Stimulated activated CD4-positive, alpha-beta T cell treated with anti-CD3 and anti-CD28 coated beads, TNF-alpha, amount 100 ng/mL, for 48 hours (primary cell): Measurements from ENCODE around the gene MS4A7.

Source experiments
- DNase-seq, 3 donors: peaks; one replicate each; pipeline ENCODE4 v3.0.0-alpha.2; 2020; ENCODE audit warnings: low read depth in 3 of 3

MS4A7 gene

DNA sequence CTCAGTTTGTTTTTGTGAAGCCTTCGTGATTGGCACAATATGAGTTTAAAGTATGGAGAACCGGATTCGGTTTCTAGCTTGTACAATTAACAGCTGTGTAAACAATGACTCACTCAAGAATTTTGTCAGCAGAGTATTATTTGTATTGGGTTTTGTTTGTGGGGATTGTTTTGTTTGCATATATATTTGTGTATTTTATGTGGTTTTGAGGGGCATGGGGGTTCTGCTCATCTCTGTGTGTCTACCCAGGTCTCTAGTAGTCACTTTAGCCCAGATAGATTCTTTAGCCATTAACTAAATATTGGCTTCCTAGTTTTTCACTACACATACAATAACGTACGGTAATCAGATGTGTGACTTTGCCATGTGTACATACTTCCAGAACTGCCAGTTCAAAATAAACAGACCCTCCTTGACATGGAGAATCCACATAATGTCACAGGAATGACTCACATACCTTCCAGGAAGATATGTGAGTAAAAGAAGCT is 7.5 kb upstream of the MS4A7 start:
- no peak for DNase-seq

DNA sequence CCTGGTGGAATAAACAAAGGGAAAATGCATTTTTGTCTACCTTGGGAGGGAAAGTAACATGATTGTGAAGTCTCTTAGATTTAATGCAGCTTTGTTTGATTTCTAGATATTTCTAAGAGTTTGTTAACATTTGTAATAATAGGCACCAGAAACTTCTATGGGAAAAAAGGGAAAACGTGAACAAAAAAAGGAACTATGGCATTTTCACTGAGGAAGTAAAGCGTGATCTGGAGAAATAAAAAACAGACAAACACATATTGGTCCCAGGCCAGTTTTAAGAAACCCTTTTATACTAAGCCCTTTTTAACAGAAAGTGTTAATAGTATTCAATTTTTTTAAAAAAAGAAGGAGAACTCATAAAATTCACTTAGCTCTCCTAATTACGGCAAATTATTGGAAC is 6.9 kb upstream of the MS4A7 start:
- DNase-seq = no peak

DNA sequence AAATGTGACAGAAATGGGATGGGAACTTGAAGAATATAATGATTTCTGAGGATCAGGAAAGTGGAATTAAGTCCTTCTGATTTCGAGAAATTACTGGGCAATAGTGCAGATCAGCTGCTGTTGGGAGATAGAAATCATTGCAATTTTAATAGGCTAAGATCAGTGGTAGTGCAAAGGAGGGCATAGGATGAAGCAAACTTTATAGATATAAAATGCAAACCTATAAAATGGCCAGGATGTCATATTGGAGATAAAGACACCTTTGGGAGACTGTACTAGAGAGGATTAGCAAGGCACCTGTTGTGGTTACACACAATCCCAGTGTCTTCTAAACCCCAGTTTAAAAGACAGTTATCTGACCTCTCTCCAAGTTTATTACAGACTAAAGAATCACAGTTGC is 6.5 kb upstream of the MS4A7 start:
- DNase-seq = no peak

DNA sequence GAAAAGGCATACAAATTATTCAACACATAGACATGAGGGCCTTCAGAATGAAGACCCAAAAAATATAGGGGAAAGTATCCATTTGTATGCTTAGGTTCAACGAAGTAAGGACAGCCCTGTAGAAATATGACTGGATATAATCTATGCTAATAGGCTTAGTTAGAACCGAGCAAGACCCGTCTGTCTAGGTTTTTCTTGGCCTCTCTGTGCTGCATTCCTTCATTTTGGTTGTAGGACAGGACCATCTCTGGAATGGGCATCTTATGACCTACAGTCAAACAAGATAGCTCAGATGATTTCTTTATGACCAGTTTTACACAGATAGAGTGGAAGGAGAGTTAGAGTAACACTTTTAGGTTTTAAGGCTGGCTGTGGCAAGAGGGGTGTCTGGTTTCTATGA is 5.6 kb upstream of the MS4A7 start:
- no peak for DNase-seq

DNA sequence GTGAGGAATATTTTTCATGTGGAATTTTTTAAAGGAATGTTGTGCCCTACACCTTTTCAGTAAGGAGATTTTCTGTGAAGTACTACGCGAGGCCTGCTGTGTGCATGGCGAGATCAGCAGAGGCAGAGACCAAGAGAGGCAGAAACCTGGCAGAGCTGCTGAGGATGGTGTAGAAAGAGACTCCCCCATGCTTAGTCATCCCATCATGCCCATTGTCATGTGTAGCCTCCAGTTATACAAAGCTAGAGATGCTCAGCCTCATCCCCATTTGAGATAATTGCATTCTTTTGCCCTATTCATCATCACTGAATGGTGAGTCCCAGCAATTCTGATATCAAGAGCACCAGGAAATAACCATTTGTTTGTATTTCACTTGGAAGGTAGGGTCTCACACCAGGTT is 3.0 kb upstream of the MS4A7 start:
- no peak for DNase-seq

DNA sequence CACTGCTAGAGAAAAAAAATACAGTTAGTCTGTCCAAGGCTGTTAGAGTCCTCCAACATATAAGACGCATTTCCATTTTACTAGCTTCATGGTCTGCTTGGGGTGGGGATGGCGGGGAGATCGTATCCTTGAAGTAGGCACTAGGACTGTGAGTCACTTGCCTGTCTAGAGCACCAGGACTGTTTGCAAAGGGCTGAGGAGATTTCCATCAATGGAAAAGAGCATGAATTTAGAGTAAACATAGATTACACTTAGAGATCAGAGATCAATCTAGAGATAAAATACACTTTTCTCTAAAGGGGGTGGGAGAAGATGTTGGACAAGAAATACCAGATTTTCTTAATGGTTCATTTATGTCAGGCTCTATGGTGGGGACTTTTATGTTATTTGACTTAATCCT is 1.7 kb upstream of the MS4A7 start:
- no peak for DNase-seq

DNA sequence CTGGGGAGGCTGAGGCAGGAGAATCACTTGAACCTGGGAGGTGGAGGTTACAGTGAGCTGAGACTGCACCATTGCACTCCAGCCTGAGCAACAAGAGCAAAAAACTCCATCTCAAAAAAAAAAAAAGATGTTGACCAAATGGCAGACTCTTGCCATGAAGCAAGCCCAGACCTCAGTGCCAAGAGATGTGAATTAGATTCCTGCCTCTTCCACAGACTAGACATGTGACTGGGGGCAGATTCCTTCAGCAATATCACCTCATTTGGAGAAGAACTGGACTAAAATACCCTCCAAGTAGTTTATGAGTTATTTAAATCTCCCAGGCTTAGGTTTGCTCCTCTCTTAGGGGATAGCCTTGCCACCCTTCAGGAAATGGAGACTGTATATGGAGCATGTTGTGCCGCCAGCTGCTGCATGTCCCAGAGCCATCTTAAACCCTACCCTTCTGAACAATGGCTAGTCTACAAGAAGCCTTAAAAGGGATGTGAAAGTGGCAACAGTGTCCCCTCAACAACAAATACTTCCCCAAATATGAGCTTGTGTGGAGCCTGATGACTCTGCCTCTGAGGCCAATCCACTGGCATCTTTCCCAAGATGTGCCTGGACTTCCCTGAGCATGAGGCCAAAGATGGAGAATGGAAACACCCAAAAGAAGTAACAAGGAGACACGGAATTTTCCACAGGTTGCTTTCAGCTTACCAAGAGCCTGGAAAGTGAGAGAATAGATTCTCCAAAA is 763 bp upstream of the MS4A7 start:
- DNase-seq = no peak

DNA sequence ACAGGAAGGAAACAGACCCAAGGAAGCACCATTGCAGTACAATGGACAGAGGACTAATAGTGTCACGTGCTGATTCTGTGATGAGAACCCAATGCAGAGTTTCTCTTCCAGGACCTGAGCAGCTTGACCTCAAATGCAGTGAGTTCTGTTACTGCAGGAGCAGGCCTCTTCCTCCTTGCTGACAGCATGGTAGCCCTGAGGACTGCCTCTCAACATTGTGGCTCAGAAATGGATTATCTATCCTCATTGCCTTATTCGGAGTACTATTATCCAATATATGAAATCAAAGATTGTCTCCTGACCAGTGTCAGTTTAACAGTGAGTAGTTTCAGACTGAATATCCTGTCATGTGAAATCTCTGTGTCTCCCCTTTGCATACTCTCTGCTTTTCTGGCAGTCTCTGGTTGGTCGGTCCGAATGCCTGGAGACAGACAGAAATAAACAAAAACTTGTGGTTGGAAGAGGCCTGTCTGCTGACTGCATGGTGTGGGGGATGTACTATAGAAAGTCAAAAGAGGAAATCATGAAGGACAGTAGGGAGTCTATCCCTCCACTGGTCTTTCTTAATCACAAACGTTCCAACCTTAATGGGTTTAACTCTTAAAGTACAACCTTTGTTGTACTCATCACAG is 11.1 kb downstream of the MS4A7 start:
- DNase-seq = no peak

DNA sequence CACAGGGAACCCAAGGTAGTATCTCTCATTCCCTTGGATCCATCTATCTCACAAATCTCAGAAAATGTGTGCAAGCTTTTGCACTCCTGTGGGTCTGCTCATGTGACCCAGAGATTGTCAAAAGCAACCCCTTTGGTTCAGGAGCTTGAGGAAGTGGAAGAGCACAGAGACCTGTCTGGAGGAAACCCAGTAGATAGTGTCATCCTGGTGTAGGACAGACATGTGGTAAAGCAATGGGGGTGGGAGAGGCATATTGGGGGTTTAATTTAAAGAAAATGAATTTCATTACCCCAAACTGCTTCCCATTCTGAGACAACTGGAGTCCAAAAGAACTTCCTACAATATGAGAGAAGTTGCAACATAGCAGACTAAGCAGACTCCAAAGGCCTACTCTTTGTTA is 12.1 kb downstream of the MS4A7 start:
- DNase-seq = no peak

DNA sequence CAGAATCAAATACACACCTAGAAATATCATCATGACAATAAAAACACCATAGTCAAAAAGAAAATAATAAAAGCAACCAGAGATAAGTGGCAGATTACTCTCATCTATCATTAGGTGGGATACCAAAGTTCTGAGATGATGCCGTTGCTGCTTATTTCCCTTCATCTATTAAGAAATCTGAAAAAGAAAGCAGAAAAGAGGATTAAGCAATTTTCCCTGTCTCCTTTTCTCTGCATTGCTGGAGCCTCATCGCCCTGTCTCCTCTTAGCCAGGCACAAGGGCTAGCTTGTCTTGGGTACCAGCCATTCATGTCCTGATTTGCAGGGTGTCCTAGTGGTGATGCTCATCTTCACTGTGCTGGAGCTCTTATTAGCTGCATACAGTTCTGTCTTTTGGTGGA is 14.0 kb downstream of the MS4A7 start:
- no peak for DNase-seq

DNA sequence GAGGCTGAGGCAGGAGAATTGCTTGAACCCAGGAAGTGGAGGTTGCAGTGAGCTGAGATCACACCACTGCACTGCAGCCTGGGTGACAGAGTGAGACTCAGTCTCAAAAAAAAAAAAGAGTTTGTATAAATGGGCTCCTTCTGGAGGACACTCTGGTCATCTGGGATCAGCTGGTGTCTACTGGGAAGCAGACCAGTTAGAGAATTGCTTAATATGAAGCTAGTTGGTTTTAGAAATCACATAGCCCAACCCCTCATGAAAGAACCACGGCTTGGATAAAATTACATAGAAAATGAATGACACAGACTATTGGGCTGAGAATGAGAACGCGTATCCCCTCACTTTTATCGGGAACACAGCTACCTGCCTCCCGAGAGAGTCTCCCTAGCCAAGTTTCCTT is 14.7 kb downstream of the MS4A7 start:
- DNase-seq = no peak

DNA sequence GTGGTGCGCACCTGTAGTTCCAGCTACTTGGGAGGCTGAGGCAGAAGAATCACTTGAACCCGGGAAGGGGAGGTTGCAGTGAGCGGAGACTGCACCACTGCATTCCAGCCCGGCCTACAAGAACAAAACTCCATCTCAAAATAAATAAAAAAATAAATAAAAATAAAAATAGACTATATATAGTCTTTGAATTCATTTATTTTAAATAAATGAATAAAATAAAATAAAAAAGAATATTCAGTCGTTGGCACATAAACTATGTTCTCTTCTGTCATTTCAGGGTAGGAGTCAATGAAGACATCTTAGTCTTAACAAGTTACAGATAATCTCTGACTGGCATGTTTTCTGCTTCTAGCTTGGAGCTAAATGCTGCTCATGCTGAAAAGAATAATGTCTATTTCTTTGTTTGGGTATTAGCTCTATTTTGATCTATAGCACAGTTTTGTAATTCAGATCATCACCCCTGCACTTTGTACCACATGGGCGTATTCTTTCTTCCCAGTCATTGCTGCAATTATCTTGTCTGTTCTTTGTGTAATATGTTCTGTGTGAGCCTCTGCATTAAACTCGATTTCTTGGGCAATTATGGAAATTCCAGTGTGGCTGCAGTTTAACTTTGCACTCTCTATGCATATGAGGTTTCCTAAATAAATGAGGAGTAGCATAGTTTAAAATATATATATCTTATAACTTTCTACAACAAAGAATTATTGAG is 16.5 kb downstream of the MS4A7 start:
- DNase-seq = no peak

DNA sequence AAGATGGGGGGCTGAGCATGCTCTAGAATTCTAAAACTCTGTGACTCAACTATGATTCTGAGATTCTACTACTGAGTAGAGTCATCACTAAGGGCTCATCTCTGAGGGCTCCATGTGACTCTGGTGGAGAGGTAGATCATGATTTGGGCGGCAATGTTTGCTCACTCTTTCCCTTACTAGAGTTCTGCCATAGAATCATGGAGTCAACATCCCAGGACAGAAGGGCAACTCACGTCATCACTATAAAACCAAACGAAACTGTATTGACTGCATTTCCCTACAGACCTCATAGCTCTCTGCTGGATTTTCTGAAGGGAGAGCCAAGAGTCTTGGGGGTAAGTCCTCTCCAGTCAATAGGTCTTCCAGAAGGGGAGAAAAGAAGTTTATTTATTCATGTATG is 18.1 kb downstream of the MS4A7 start, which contains the start of gene MS4A14:
Gene MS4A14 (plus strand): TSS at position 78 of the 400 bp plus-strand sequence. CDS start 120 bp downstream, at position 198.
- no peak for DNase-seq

DNA sequence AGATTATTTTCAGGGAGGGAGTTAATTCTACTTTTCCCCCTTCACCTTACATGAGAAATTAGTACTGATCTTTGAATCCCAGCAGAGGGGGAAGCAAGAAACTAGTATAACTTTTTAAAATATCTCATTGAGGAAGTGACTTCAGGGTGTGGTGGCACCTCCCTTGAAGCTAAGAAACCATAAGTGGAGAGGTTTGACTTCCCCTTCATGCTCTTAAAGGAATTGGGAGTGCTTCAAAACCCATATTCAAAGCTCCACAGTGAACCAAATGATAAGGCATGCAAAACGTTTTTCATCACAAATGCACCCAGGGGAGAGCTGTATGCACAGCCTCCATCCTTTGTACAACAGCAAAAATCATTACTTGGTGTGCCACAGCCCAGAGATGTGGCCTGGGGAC is 18.5 kb downstream of the MS4A7 start:
- no peak for DNase-seq

DNA sequence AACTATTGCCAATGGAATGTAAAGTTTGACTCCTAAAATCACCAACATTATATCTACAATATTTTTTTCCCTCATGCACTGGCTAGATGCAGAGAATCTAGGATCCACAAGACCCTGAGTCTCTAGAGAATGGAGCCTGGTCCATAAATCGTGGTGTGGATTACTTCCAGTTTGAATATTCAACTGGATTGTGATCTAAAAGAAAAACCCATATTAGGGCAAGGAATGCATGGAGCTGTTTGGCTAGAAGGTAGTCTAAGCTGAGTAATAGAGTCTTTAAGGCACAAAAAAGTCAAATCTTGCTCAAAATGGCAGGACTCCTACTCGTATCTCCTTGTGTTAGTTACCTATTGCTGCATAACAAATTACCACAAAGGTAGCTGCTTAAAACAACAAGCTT is 41.7 kb downstream of the MS4A7 start:
- no peak for DNase-seq

DNA sequence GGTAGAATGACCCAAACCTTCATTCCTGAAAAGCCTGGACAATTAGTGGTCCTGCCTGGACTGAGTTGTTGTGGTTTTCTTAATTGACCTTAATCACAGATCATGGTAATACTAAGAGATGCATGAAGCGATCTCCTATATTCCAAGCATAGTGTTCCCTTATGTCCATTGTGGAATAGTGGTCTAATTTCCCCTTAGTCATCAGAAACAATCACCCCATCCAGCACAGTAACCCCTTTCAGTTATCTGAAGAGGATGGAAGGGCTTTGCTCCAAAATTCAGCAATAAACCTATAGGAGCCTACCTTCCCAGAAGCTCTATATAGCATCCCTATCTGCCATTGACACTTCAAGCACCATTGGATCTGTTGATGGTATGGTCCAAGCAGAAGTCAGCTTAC is 44.3 kb downstream of the MS4A7 start:
- DNase-seq = no peak

DNA sequence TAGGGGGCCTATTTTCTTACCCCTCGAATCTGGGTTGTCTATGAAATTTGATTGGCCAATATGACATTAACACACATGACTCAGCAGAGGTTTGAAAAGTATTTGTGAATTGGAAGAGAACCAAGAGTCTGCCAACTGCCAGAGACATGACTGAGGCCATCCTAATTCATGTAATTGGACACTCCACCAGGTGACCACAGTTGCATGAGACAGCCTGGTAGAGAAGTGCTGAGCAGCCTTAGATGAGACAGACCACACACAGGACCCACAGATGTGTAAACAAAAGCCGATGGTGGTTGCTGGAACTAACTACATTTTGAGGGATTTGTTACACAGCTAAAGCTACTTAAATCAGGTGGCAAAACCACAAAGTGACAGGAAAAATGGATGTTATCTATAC is 50.2 kb downstream of the MS4A7 start:
- DNase-seq = no peak

DNA sequence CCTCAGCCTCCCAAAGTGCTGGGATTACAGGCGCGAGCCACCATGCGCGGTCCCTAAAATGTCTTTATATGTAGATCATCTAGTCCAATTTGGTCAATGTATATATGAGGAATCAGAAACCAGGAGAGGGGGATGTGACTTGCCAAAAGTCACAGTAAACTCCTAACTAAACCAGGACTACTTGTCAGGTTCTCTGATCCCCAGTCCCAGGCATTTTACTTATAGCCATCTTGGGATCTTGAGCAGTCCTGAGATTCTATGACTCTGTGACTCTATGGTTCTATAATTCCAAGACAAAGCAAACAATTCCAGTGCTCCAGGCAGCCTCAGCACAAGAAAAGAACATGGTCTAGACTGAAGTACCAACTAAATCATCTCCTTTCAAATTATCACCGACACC is 50.9 kb downstream of the MS4A7 start, which contains the start of gene MS4A5:
Gene MS4A5 (plus strand): TSS at position 301 of the 400 bp plus-strand sequence. CDS start 103 bp downstream, outside the sequence.
- DNase-seq = no peak

DNA sequence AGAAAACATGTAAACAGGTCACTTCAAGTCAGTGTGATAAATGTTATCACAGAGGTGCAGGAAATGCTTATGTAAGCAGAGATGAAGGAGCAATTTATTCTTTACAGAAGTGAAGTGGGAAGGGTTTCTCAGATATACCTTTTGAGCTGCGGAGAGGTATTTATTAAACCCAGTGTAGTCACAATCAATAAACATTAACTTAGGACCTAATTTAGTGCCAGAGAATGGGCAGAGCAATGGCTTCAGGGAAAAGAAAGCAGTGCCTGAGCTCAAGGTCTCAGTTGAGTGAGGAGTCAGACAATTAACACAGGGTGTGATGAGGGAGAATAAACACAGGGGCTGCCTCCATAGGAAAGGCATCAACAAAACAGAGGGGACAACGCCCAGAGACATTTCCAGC is 52.9 kb downstream of the MS4A7 start:
- DNase-seq = no peak

DNA sequence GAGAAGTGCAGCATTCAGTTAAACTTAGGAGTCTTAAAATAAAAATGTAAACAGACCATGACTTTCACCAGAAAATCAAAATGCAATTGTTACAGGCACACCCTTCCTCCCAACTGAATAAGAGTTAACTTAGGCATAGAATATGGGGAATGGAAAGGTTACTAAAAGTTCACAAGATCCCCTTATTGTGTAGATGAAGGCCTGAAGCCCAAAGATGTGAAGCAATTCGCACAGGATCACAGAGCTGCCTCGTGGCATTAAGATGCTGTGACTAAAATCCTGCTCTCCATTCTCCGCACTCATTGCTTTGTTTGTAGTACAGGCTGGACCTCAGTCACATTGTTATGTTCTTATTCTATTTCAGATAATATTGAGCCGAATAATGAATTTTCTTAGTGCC is 55.1 kb downstream of the MS4A7 start:
- DNase-seq = no peak
